ENCODE data around the gene MARVELD2.
"Not testable (repeated sequence)": the region's sequence is repeated elsewhere in the genome, so short reads cannot be mapped to it uniquely, and the experiment has no call there.

The MARVELD2 gene

DNA sequence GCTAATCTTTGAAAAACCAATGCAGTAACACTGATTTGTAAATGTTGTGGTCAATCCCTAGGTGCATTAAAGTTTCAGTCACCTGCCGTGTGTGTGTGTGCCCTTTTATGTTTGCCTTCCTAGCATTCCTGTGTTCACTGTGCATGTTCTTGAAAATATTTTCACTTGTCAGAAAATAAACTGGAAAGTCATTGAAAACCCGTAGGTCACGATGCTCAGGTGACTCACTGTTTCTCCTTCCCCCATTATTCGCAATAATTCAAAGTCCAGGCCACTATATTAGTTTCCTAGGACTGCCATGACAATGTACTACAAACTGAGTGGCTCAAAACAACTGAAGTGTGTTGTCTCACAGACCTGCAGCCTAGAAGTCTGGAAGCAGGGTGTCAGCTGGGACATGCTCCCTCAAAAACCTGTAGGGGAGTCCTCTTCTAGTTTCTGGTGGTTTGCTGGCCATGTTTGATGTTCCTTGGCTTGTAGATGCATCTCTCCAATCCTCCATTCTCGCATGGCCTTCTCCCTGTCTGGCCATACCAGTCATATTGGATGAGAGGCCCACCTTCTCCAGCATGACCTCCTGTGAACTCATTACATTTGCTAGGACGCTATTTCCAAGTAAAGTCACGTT is 29.3 kb downstream of the MARVELD2 start:
- Histone ChIP-seq H3K9me3 (no peaks in the 10 kb centered on the region), H3K36me3 (no peaks in the 10 kb centered on the region), H3K4me1 (ENCODE audit: control insufficient read depth in 1 of 2, insufficient read depth in 1 of 2, low read depth in 1 of 2, low read length in 1 of 2) (no peaks in the 10 kb centered on the region), H3K27me3 (no peaks in the 10 kb centered on the region), H3K4me3 (ENCODE audit: low read depth in 1 of 2, low read length in 1 of 2) (no peak overlapping the region), H3K27ac (no peak overlapping the region)
- TF ChIP-seq, protein P1, sequence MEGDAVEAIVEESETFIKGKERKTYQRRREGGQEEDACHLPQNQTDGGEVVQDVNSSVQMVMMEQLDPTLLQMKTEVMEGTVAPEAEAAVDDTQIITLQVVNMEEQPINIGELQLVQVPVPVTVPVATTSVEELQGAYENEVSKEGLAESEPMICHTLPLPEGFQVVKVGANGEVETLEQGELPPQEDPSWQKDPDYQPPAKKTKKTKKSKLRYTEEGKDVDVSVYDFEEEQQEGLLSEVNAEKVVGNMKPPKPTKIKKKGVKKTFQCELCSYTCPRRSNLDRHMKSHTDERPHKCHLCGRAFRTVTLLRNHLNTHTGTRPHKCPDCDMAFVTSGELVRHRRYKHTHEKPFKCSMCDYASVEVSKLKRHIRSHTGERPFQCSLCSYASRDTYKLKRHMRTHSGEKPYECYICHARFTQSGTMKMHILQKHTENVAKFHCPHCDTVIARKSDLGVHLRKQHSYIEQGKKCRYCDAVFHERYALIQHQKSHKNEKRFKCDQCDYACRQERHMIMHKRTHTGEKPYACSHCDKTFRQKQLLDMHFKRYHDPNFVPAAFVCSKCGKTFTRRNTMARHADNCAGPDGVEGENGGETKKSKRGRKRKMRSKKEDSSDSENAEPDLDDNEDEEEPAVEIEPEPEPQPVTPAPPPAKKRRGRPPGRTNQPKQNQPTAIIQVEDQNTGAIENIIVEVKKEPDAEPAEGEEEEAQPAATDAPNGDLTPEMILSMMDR (IDR thresholded peaks at IDR 0.05) = no peak

DNA sequence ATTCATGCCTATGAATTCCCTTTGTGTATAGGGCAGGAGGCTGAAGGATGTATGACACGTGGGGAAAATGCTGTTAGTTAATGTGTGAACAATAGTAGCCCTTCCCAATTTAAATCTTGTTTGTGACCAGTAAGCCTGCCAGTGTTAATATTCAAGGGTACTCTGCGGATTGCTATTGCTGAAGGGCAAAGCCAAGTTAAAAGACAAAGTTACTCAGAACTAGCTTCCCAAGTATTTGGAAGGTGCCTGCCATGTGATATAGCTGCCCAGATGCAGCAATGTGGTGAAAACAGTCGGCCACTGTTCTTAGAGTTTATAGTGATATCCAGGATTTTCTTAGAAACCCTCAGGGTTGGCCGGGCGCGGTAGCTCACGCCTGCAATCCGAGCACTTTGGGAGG is 34.6 kb downstream of the MARVELD2 start:
- TF ChIP-seq, protein P1 (IDR thresholded peaks at IDR 0.05) = no peak
- Histone ChIP-seq H3K27me3 (no peaks in the 10 kb centered on the region), H3K9me3 (no peaks in the 10 kb centered on the region), H3K27ac (no peak overlapping the region), H3K4me1 (ENCODE audit: control insufficient read depth in 1 of 2, insufficient read depth in 1 of 2, low read depth in 1 of 2, low read length in 1 of 2) (no peaks in the 10 kb centered on the region), H3K4me3 (ENCODE audit: low read depth in 1 of 2, low read length in 1 of 2) (no peak overlapping the region), H3K36me3 (no peaks in the 10 kb centered on the region)

DNA sequence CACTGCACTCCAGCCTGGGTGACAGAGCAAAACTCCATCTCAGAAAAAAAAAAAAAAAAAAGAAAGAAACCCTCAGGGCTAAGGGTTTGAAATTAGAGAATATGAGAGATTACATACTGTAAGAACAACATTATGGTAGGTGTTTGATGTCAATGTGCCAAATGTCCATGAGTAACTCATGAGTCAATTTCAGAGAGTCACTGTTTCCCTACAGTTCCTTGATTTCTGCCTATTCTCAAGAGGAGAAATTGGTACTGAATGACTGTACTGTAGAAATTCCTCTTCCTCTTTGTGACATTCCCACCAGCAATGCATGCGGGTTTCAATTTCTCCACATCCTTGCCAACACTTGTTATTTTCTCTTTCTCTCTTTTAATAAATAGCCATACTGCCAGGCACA is 35.2 kb downstream of the MARVELD2 start:
- Histone ChIP-seq H3K9me3 (no peaks in the 10 kb centered on the region), H3K27ac (no peak overlapping the region), H3K36me3 (no peaks in the 10 kb centered on the region), H3K27me3 (no peaks in the 10 kb centered on the region), H3K4me3 (ENCODE audit: low read depth in 1 of 2, low read length in 1 of 2) (no peak overlapping the region), H3K4me1 (ENCODE audit: control insufficient read depth in 1 of 2, insufficient read depth in 1 of 2, low read depth in 1 of 2, low read length in 1 of 2) (no peaks in the 10 kb centered on the region)
- TF ChIP-seq, protein P1 (IDR thresholded peaks at IDR 0.05) = no peak

DNA sequence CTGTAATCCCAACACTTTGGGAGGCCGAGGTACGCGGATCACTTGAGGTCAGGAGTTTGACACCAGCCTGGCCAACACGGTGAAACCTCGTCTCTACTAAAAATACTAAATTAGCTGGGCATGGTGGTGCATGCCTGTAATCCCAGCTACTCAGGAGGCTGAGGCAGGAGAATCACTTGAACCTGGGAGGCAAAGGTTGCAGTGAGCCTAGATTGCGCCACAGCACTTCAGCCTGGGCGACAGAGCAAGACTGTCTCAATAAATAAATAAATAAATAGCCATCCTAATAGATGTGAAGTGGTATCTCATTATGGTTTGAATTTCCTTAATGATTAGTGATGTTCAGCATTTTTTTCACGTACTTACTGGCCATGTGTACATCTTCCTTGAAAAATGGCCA is 35.6 kb downstream of the MARVELD2 start:
- not testable (repeated sequence) for H3K36me3 ChIP-seq; H3K9me3 ChIP-seq; H3K27ac ChIP-seq; H3K27me3 ChIP-seq; H3K4me1 ChIP-seq (ENCODE audit: control insufficient read depth in 1 of 2, insufficient read depth in 1 of 2, low read depth in 1 of 2, low read length in 1 of 2); H3K4me3 ChIP-seq (ENCODE audit: low read depth in 1 of 2, low read length in 1 of 2)

DNA sequence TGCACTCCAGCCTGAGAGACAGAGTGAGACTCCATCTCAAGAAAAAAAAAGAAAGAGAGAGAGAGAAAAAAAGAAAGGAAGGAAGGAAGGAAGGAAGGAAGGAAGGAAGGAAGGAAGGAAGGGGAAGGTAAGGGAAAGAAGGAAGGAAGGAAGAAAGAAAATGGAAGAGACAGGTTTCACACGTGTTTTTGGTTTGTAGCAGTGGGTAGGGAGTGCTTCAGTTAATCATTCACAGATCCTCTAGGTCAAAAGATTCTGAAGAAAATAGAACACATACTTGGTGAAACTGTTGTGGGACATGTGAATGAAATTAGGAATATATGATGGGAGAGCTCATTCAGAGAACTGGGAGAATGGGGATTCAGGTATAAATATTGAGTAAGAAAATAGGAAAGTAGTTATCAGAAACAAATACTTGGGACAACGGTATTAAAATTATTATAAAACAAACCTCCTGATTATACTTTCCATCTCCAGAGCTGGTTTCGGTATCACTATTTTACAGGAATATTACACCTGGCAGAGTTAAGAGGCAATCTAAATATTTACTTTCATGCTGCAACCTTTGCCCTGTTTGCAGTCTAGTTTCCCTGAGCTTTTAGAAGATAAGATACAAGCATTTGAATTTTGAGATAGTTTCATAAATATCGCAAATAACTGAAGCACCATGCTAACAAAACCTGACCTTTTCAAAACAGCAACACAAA is 37.2 kb downstream of the MARVELD2 start:
- TF ChIP-seq, protein P1 (IDR thresholded peaks at IDR 0.05) = no peak
- no peaks in the 10 kb centered on the region for H3K27me3 ChIP-seq

DNA sequence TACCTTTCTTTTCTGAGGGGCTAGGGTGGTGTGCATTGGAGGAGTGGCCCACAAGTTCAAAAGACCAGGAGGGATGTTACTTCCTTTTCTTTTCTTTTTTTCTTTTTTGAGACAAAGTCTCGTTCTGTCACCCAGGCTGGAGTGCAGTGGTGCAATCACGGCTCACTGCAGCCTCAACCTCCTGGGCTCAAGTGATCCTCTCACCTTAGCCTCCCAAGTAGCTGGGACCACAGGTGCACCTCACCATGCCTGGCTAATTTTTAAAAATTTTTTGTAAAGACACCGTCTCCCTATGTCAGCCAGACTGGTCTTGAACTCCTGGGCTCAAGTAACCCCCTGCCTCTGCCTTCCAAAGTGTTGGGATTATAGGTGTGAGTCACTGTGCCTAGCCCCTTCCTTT is 38.6 kb downstream of the MARVELD2 start:
- not testable (repeated sequence) for H3K9me3 ChIP-seq; H3K4me1 ChIP-seq (ENCODE audit: control insufficient read depth in 1 of 2, insufficient read depth in 1 of 2, low read depth in 1 of 2, low read length in 1 of 2); H3K27me3 ChIP-seq; H3K4me3 ChIP-seq (ENCODE audit: low read depth in 1 of 2, low read length in 1 of 2); H3K27ac ChIP-seq; H3K36me3 ChIP-seq

More for the DNA sequence above, 37.2 kb downstream of the MARVELD2 start:
- Histone ChIP-seq H3K27ac (no peak overlapping the region), H3K9me3 (no peaks in the 10 kb centered on the region), H3K36me3 (no peaks in the 10 kb centered on the region), H3K4me3 (ENCODE audit: low read depth in 1 of 2, low read length in 1 of 2) (no peak overlapping the region), H3K4me1 (ENCODE audit: control insufficient read depth in 1 of 2, insufficient read depth in 1 of 2, low read depth in 1 of 2, low read length in 1 of 2) (no peaks in the 10 kb centered on the region)
